ENCODE measurements around the gene RAPGEF2. TPM values are rescaled to one million over a fixed set of nuclear protein-coding genes. Genes with fewer than 3 reads are reported as not detected.

The RAPGEF2 gene
- total and polyA plus RNA-seq, 2 of the 8 experiments (the other 6 are each of a cell fraction or from before 2014, with no cell fraction given), result 24.4 to 48.6 TPM

- no peak overlapping the region for H4K8ac ChIP-seq (ENCODE audit: extremely low read depth, insufficient read depth, low read length)
- H2BK5ac ChIP-seq (ENCODE audit: low read depth, low read length), result no peak overlapping the region
- no peak overlapping the region for H2BK20ac ChIP-seq (ENCODE audit: low read length)
- H3K9ac ChIP-seq (replicated peaks in 1 of 4; ENCODE audit: extremely low read depth in 1 of 4, low read depth in 3 of 4, low read length in 3 of 4), result no peak overlapping the region
- no peaks in the 10 kb centered on the region for H4K20me1 ChIP-seq (replicated peaks in 1 of 2; ENCODE audit: control insufficient read depth in 1 of 2, insufficient read depth in 2 of 2, low read length in 2 of 2)
- POLR2A ChIA-PET (ENCODE audit: partially characterized antibody), result no interaction called here
- H3K4me2 ChIP-seq (ENCODE audit: insufficient read depth in 1 of 2, low read depth in 2 of 2, low read length in 2 of 2), result no peak overlapping the region
- no peak overlapping the region for H3K23ac ChIP-seq (ENCODE audit: insufficient read length)
- no peak overlapping the region for H2BK120ac ChIP-seq (replicated peaks; ENCODE audit: low read depth, low read length)
- no peaks in the 10 kb centered on the region; the same call in 1 of the 2 replicates for H3K79me1 ChIP-seq (ENCODE audit: low read depth, low read length)
- no peak overlapping the region for H4K5ac ChIP-seq (ENCODE audit: insufficient read length, low read depth, low read length)
- H3K4me1 ChIP-seq (replicated peaks in 1 of 4; ENCODE audit: control insufficient read depth in 3 of 4, insufficient read depth in 4 of 4, low read length in 3 of 4), result peaks cover 2 to 6% (median 5%) of the 10 kb centered on the region in 4 experiments; a peak in 6 of 7 replicates
- WGBS, 2 experiments (ENCODE audit: extremely low coverage in 1 of 2, insufficient coverage in 1 of 2, insufficient read length in 1 of 2, insufficient replicate concordance in 2 of 2, low coverage in 1 of 2, low lambda C conversion rate in 2 of 2, missing lambda C conversion rate in 1 of 2), result 96% methylated on average over 4 of the region's 4 CpGs; no CpG with 5 or more reads in 1 of the 2 experiments
- H3K14ac ChIP-seq (ENCODE audit: insufficient read length), result no peak overlapping the region
- CTCF ChIA-PET (ENCODE audit: partially characterized antibody), result interaction anchor here (0.6 kb wide), 1 partner anchor 919 kb away, joined by 3 read pairs; no protein-coding TSS in a partner anchor
- DNase-seq (ENCODE audit: low read depth in 1 of 2, low spot score in 2 of 2) (no peak), FAIRE-seq (no peak)
- no peak overlapping the region for H2BK15ac ChIP-seq (ENCODE audit: low read length)
- no peak overlapping the region for H3K4me3 ChIP-seq (ENCODE audit: extremely low read depth in 1 of 4, insufficient read depth in 2 of 4, low read depth in 3 of 4, low read length in 4 of 4)
- no peak overlapping the region for H3K27ac ChIP-seq (ENCODE audit: low read depth, low read length)
- H3K4ac ChIP-seq (replicated peaks; ENCODE audit: insufficient read length, low read depth, low read length), result no peak overlapping the region
- peaks cover 0 to 85% of the 10 kb centered on the region in 2 experiments; a peak in 2 of 4 replicates for H3K79me2 ChIP-seq (ENCODE audit: control insufficient read depth in 1 of 2, insufficient read depth in 2 of 2, low read length in 2 of 2)
- no peaks in the 10 kb centered on the region for H3K23me2 ChIP-seq (ENCODE audit: low read depth, low read length)
- H3K36me3 ChIP-seq (ENCODE audit: control insufficient read depth in 2 of 4, insufficient read depth in 4 of 4, low read length in 3 of 4), result no peaks in the 10 kb centered on the region
- no peak overlapping the region for H3K18ac ChIP-seq (ENCODE audit: extremely low read depth, low read length)
- H4K91ac ChIP-seq (replicated peaks; ENCODE audit: insufficient read length, low read length), result no peak overlapping the region
- H2BK12ac ChIP-seq (ENCODE audit: low read depth, low read length), result no peak overlapping the region
- no peak overlapping the region for H2AK5ac ChIP-seq (ENCODE audit: low read depth, low read length)
- no peak overlapping the region for H2AFZ ChIP-seq (ENCODE audit: low read length)
- H3K27me3 ChIP-seq (replicated peaks in 1 of 4; ENCODE audit: control insufficient read depth in 3 of 4, extremely low read depth in 1 of 4, insufficient read depth in 3 of 4, low read length in 3 of 4), result no peaks in the 10 kb centered on the region
- H3K9me3 ChIP-seq (ENCODE audit: insufficient read depth in 2 of 2, low read depth in 1 of 2, low read length in 1 of 2), result no peaks in the 10 kb centered on the region
- H3K56ac ChIP-seq (replicated peaks; ENCODE audit: insufficient read length, low read depth, low read length), result no peak overlapping the region
- TF ChIP-seq TCF12 (IDR thresholded peaks at IDR 0.05; ENCODE audit: low read depth, low read length) (no peak), GTF2F1 (IDR thresholded peaks at IDR 0.05; ENCODE audit: borderline replicate concordance, low read depth, low read length) (no peak), ATF2 (IDR thresholded peaks at IDR 0.05; ENCODE audit: low read length) (no peak), CREB1 (IDR thresholded peaks at IDR 0.05) (no peak), EGR1 (IDR thresholded peaks at IDR 0.05; ENCODE audit: borderline replicate concordance, low read depth, low read length) (no peak), MAFK (IDR thresholded peaks at IDR 0.05; ENCODE audit: low read depth, low read length) (no peak), ASH2L (IDR thresholded peaks at IDR 0.05; ENCODE audit: low read length) (no peak), SIN3A (conservative IDR thresholded peaks at IDR 0.05 in 1 of 2, IDR thresholded peaks at IDR 0.05 in 1 of 2; ENCODE audit: low read depth in 1 of 2, low read length in 2 of 2) (no peak), BCL11A (IDR thresholded peaks at IDR 0.05; ENCODE audit: low read depth in 2 of 2, low read length in 2 of 2) (no peak), SRF (IDR thresholded peaks at IDR 0.05; ENCODE audit: low read depth, low read length) (no peak), RXRA (IDR thresholded peaks at IDR 0.05; ENCODE audit: insufficient read depth, low read depth, low read length) (no peak), BACH1 (IDR thresholded peaks at IDR 0.05; ENCODE audit: low read length) (no peak)
These were observed 25.1 kb downstream of the RAPGEF2 start for GRCh38 chr4:159127745-159128518.

Measured in H1 (cell line).